Spleen (tissue), 11 donors: ENCODE data around the gene GDF3. TPM values are rescaled to one million over a fixed set of nuclear protein-coding genes. Genes with fewer than 3 reads are reported as not detected.

Experiments
- DNase-seq: peaks from one replicate; pipeline ENCODE4 v3.0.0-alpha.2; 2020
- H3K27ac ChIP-seq, 8 donors: fragments of 200-600 bp; sonication (generic) in 7 of 8; 1 replicate in 4 of 8; 2 replicates in 4 of 8; pipeline versions ENCODE4 v1.5.0 to v1.8.0; 2016 to 2021; ENCODE audit warnings: inconsistent platforms in 4 of 8, mild to moderate bottlenecking in 4 of 8, moderate library complexity in 1 of 8
- H3K27me3 ChIP-seq, 7 donors: fragments of 200-600 bp; sonication (generic) in 6 of 7; replicated peaks in 1 of 7; 1 replicate in 4 of 7; 2 replicates in 3 of 7; pipeline versions ENCODE4 v1.5.0 to v1.8.0; 2016 to 2021; ENCODE audit warnings: inconsistent platforms in 3 of 7, mild to moderate bottlenecking in 1 of 7
- H3K36me3 ChIP-seq, 6 donors: fragments of 200-600 bp; sonication (generic) in 5 of 6; 1 replicate in 4 of 6; 2 replicates in 2 of 6; pipeline versions ENCODE4 v1.5.0 to v1.8.0; 2016 to 2021; ENCODE audit warnings: inconsistent platforms in 2 of 6
- H3K4me1 ChIP-seq, 6 donors: fragments of 200-600 bp; sonication (generic) in 5 of 6; 1 replicate in 3 of 6; 2 replicates in 3 of 6; pipeline versions ENCODE4 v1.5.0 to v1.8.0; 2016 to 2021; ENCODE audit warnings: inconsistent platforms in 3 of 6
- H3K4me3 ChIP-seq, 8 donors: fragments of 200-600 bp; sonication (generic) in 7 of 8; 1 replicate in 4 of 8; 2 replicates in 4 of 8; pipeline versions ENCODE4 v1.5.0 to v1.8.0; 2016 to 2021; ENCODE audit warnings: inconsistent platforms in 4 of 8, mild to moderate bottlenecking in 4 of 8, moderate library complexity in 2 of 8
- H3K9me3 ChIP-seq, 8 donors: fragments of 200-600 bp; sonication (generic) in 7 of 8; 1 replicate in 4 of 8; 2 replicates in 4 of 8; pipeline versions ENCODE4 v1.5.0 to v1.8.0; 2016 to 2021; ENCODE audit warnings: inconsistent platforms in 4 of 8
- CTCF ChIP-seq, 11 experiments: fragments of 200-600 bp in 7 of 11; fragments of 450-650 bp in 4 of 11; sonication (generic) in 4 of 11; IDR thresholded peaks in 8 of 11; conservative IDR thresholded peaks in 3 of 11; 1 replicate in 7 of 11; 2 replicates in 4 of 11; pipeline versions ENCODE4 v1.4.0 to v1.8.0; 2016 to 2021; ENCODE audit warnings: antibody characterized with exemption in 11 of 11, inconsistent platforms in 4 of 11, mild to moderate bottlenecking in 1 of 11
- POLR2A ChIP-seq, 3 donors: fragments of 450-650 bp; IDR thresholded peaks; one replicate each; pipeline ENCODE4 v1.5.1; 2017; ENCODE audit warnings: antibody characterized with exemption in 3 of 3, mild to moderate bottlenecking in 1 of 3
- POLR2AphosphoS5 ChIP-seq, 3 donors: sonication (generic); formaldehyde crosslinking; IDR thresholded peaks; one replicate each; pipeline ENCODE4 v1.5.1; 2017; ENCODE audit warnings: antibody characterized with exemption in 3 of 3
- WGBS, 5 donors: extraction: QIAGEN DNeasy Blood & Tissue Kit in 3 of 5; methylation state at CpG; one replicate each; pipeline versions ENCODE4 v1.1.5 to v1.1.7; 2013 to 2018; 5-methylcytosine and 5-hydroxymethylcytosine counted together
- intact Hi-C: fragments of 100-400 bp; cut with DNase I; formaldehyde crosslinking; loops from one replicate; pipeline ENCODE4 v1.15.0; 2023; ENCODE audit warnings: low total_unique reads
- polyA plus RNA-seq, 3 donors: library from polyadenylated mRNA; stranded (reverse); fragments of 200-250 nt; gene quantifications; one replicate each; pipeline ENCODE4 v1.2.1, GENCODE V29; 2013
- total RNA-seq, 7 donors: library from RNA; depleted of rRNA in 3 of 7; stranded (reverse); fragments of >200 nt in 3 of 7; fragmentation: NEBNext Ultra II Directional in 4 of 7; extraction: Animal tissue kit (Norgen Biotek cat#: 25700) in 4 of 7; gene quantifications; one replicate each; pipeline versions ENCODE4 v1.1.0 to v1.2.1, GENCODE V29; 2016 to 2021
- donor health status: healthy with polysubstance abuse.
- donor health status: DM: no; HTN: no; CAD: no; lungs with moderate emphysema.
- donor health status: DM: no; HTN: no; CAD: no.
- donor health status: Bipolar disorder and iron deficiency.
- donor health status: healthy.
- donor health status: DM: no; HTN: no; CAD: no.
- donor health status: DM: yes; HTN: yes; CAD: no.

The GDF3 gene
- total and polyA plus RNA-seq, 10 donors, result 0.10 to 1.7 (median 0.87) TPM; not detected in 1

GRCh38 chr12:7712841-7713442, 17.4 kb upstream of the GDF3 start:
- WGBS, 5 donors, result 92 to 96% (median 93%) methylated on average over 23 to 28 of the region's 28 CpGs
- DNase-seq, result no peak
- intact Hi-C loops, result no loop called here

GRCh38 chr12:7711133-7711532, 15.6 kb upstream of the GDF3 start, which contains the start of gene DPPA3:
Gene DPPA3, plus strand, starts transcription at chr12:7711433. Its CDS starts 138 bp downstream, at chr12:7711571.
- TF ChIP-seq POLR2AphosphoS5 (IDR thresholded peaks at IDR 0.05), result no peak
- no peak for TF ChIP-seq POLR2A (IDR thresholded peaks at IDR 0.05)
- no peak for TF ChIP-seq CTCF (IDR thresholded peaks at IDR 0.05 in 8 of 11, conservative IDR thresholded peaks at IDR 0.05 in 3 of 11)
- intact Hi-C loops, result no loop called here
- Histone ChIP-seq H3K4me3 (no peak within 1 kb of the TSS), H3K36me3 (no peaks in the 10 kb centered on the region), H3K4me1 (no peaks in the 10 kb centered on the region), H3K27ac (no peak within 1 kb of the TSS), H3K9me3 (no peaks in the 10 kb centered on the region), H3K27me3 (peaks cover 0 to 18% (median 0%) of the 10 kb centered on the region in 7 donors)
- DNase-seq, result no peak
- WGBS, 5 donors, result 86 to 91% (median 89%) methylated on average over 7 of the region's 7 CpGs

More at GRCh38 chr12:7712841-7713442, 17.4 kb upstream of the GDF3 start:
- TF ChIP-seq POLR2A (IDR thresholded peaks at IDR 0.05) (no peak), CTCF (IDR thresholded peaks at IDR 0.05 in 8 of 11, conservative IDR thresholded peaks at IDR 0.05 in 3 of 11) (no peak), POLR2AphosphoS5 (IDR thresholded peaks at IDR 0.05) (no peak)
- H3K4me1 ChIP-seq, result no peaks in the 10 kb centered on the region
- H3K27ac ChIP-seq, result no peak overlapping the region
- peaks cover 0 to 18% (median 0%) of the 10 kb centered on the region in 7 donors for H3K27me3 ChIP-seq
- no peak overlapping the region for H3K4me3 ChIP-seq
- H3K9me3 ChIP-seq, result no peaks in the 10 kb centered on the region
- H3K36me3 ChIP-seq, result no peaks in the 10 kb centered on the region

GRCh38 chr12:7709969-7710675, 14.5 kb upstream of the GDF3 start:
- Histone ChIP-seq H3K27me3 (peaks cover 0 to 15% (median 0%) of the 10 kb centered on the region in 7 donors), H3K27ac (no peak overlapping the region), H3K36me3 (no peaks in the 10 kb centered on the region), H3K9me3 (no peaks in the 10 kb centered on the region), H3K4me1 (no peaks in the 10 kb centered on the region), H3K4me3 (no peak overlapping the region)
- WGBS, 5 donors, result 68 to 89% (median 82%) methylated on average over 8 of the region's 8 CpGs
- intact Hi-C loops, result no loop called here
- DNase-seq, result no peak
- no peak for TF ChIP-seq CTCF (IDR thresholded peaks at IDR 0.05 in 8 of 11, conservative IDR thresholded peaks at IDR 0.05 in 3 of 11)
- no peak for TF ChIP-seq POLR2A (IDR thresholded peaks at IDR 0.05)
- no peak for TF ChIP-seq POLR2AphosphoS5 (IDR thresholded peaks at IDR 0.05)

- H3K27me3 ChIP-seq, result no peaks in the 10 kb centered on the region
- TF ChIP-seq POLR2A (IDR thresholded peaks at IDR 0.05), result no peak
- no peaks in the 10 kb centered on the region for H3K4me1 ChIP-seq
- intact Hi-C loops, result no loop called here
- no peaks in the 10 kb centered on the region for H3K36me3 ChIP-seq
- no peak overlapping the region for H3K27ac ChIP-seq
- 88 to 94% (median 94%) methylated on average over 27 to 29 of the region's 29 CpGs for WGBS, 5 donors
- H3K4me3 ChIP-seq, result no peak overlapping the region
- DNase-seq, result no peak
- no peaks in the 10 kb centered on the region for H3K9me3 ChIP-seq
These were observed 10.3 kb upstream of the GDF3 start for GRCh38 chr12:7705846-7706245.
